Left lung (tissue), 10 donors: ENCODE measurements around the gene SSBP4. TPM values are rescaled to one million over a fixed set of nuclear protein-coding genes. Genes with fewer than 3 reads are reported as not detected.
A peak's percentile ranks its signal among the peaks of the same experiment; 100 is the strongest.

ENCODE experiments used
- ATAC-seq: fragments of 200-7000 bp; cut with Tn5 transposase; one replicate; pipeline ENCODE4 v1.9.1; 2020; ENCODE audit warnings: moderate library complexity
- DNase-seq, 4 donors: peaks; one replicate each; pipeline ENCODE4 v3.0.0-alpha.2; 2013 to 2020
- H3K27ac ChIP-seq, 2 donors: fragments of 200-600 bp; sonication (generic) in 1 of 2; one replicate each; pipeline versions ENCODE4 v1.5.0 to v1.8.0; 2020 to 2021
- H3K27me3 ChIP-seq, 2 donors: fragments of 200-600 bp; sonication (generic) in 1 of 2; one replicate each; pipeline versions ENCODE4 v1.5.0 to v1.8.0; 2020 to 2021
- H3K36me3 ChIP-seq, 2 donors: fragments of 200-600 bp; sonication (generic) in 1 of 2; one replicate each; pipeline versions ENCODE4 v1.5.0 to v1.8.0; 2020 to 2021
- H3K4me1 ChIP-seq, 2 donors: fragments of 200-600 bp; one replicate each; pipeline ENCODE4 v1.8.0; 2021
- H3K4me3 ChIP-seq, 2 donors: fragments of 200-600 bp; sonication (generic) in 1 of 2; one replicate each; pipeline versions ENCODE4 v1.5.0 to v1.8.0; 2020 to 2021; ENCODE audit warnings: mild to moderate bottlenecking in 1 of 2
- H3K9me3 ChIP-seq, 2 donors: fragments of 200-600 bp; sonication (generic) in 1 of 2; one replicate each; pipeline versions ENCODE4 v1.5.0 to v1.8.0; 2020 to 2021
- intact Hi-C, 2 donors: fragments of 100-400 bp; cut with DNase I; formaldehyde crosslinking; loops; one replicate each; pipeline versions ENCODE4 v1.11.2 to v1.14.2; 2022
- polyA plus RNA-seq, 6 donors: library from polyadenylated mRNA; unstranded; fragments of 120-200 nt; gene quantifications; one replicate each; pipeline ENCODE4 v1.2.1, GENCODE V29; 2013; ENCODE audit not compliant: insufficient read length in 6 of 6
- total RNA-seq, 2 donors: library from RNA; stranded (reverse); fragmentation: NEBNext Ultra II Directional; extraction: Animal tissue kit (Norgen Biotek cat#: 25700); gene quantifications; one replicate each; pipeline ENCODE4 v1.2.1, GENCODE V29; 2021
- TF ChIP-seq, protein P1 (sequence below), 2 donors: fragments of 200-600 bp; sonication (generic) in 1 of 2; IDR thresholded peaks; one replicate each; pipeline versions ENCODE4 v1.5.0 to v1.8.0; 2021; ENCODE audit warnings: antibody characterized with exemption in 2 of 2
- donor health status: DM: no; HTN: yes; CAD: no.
- donor health status: DM: no; HTN: no; CAD: no.

SSBP4 gene
- total and polyA plus RNA-seq, 8 donors = 49.8 to 99.8 (median 74.5) TPM

DNA sequence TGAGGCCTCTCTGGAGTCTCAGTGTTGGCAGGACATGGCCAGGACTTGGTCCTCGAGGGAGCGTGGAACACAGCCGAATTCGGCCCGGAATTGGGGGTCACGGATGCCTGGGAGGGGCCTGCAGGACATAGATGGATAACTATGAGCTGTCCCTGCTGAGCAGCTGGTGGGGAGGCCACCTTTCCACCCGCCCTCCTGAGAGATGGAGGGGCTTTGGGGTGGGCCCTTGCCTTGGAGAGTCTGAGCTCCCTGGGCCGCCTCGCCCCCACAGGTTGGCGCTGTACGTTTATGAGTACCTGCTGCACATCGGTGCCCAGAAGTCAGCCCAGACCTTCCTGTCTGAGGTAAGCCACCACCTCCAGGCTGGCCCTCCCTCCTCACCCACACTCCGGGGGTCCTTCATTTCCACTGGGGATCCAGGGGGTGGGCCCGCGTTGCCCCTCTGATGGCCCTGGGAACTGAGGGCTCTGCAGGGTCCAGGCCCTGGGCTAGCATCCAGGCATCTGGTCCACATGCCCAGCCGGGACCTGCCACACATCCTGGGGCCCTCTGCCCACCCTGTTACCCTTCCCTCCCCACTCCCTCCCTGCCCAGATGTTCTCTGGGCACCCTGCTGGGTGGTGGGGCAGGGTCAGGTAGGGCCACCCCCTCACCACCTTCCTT is 8.0 kb downstream of the SSBP4 start:
- DNase-seq (peak in 1 of 4 donors; percentile 61), ATAC-seq (no peak)
- Histone ChIP-seq H3K27me3 (peaks cover 0 to 14% of the 10 kb centered on the region in 2 donors), H3K9me3 (no peaks in the 10 kb centered on the region), H3K36me3 (peaks cover 0 to 9% of the 10 kb centered on the region in 2 donors), H3K4me1 (peaks cover 8 to 45% of the 10 kb centered on the region in 2 donors), H3K27ac (no peak overlapping the region), H3K4me3 (no peak overlapping the region)
- TF ChIP-seq, protein P1, sequence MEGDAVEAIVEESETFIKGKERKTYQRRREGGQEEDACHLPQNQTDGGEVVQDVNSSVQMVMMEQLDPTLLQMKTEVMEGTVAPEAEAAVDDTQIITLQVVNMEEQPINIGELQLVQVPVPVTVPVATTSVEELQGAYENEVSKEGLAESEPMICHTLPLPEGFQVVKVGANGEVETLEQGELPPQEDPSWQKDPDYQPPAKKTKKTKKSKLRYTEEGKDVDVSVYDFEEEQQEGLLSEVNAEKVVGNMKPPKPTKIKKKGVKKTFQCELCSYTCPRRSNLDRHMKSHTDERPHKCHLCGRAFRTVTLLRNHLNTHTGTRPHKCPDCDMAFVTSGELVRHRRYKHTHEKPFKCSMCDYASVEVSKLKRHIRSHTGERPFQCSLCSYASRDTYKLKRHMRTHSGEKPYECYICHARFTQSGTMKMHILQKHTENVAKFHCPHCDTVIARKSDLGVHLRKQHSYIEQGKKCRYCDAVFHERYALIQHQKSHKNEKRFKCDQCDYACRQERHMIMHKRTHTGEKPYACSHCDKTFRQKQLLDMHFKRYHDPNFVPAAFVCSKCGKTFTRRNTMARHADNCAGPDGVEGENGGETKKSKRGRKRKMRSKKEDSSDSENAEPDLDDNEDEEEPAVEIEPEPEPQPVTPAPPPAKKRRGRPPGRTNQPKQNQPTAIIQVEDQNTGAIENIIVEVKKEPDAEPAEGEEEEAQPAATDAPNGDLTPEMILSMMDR (IDR thresholded peaks at IDR 0.05) = no peak
- intact Hi-C loops = no loop called here

DNA sequence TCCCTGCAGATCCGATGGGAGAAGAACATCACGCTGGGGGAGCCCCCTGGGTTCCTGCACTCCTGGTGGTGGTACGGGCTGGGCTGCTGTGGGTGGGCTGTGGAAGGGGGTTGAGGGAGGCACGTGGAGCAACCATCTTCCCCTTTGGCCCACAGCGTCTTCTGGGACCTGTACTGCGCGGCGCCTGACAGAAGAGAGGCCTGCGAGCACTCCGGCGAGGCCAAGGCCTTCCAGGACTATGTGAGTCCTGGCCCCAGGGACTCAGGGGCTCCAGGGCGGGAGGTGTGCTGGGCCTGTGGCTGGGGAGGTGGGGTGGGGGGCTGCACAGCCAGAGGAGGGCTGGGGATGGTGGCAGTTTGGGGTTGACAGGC is 8.5 kb downstream of the SSBP4 start:
- TF ChIP-seq, protein P1 (IDR thresholded peaks at IDR 0.05) = no peak
- Histone ChIP-seq H3K27me3 (peaks cover 0 to 16% of the 10 kb centered on the region in 2 donors), H3K36me3 (peaks cover 0 to 9% of the 10 kb centered on the region in 2 donors), H3K4me3 (no peak overlapping the region), H3K27ac (no peak overlapping the region), H3K4me1 (peaks cover 10 to 45% of the 10 kb centered on the region in 2 donors), H3K9me3 (no peaks in the 10 kb centered on the region)
- ATAC-seq = no peak
- intact Hi-C loops = no loop called here
- no peak for DNase-seq

DNA sequence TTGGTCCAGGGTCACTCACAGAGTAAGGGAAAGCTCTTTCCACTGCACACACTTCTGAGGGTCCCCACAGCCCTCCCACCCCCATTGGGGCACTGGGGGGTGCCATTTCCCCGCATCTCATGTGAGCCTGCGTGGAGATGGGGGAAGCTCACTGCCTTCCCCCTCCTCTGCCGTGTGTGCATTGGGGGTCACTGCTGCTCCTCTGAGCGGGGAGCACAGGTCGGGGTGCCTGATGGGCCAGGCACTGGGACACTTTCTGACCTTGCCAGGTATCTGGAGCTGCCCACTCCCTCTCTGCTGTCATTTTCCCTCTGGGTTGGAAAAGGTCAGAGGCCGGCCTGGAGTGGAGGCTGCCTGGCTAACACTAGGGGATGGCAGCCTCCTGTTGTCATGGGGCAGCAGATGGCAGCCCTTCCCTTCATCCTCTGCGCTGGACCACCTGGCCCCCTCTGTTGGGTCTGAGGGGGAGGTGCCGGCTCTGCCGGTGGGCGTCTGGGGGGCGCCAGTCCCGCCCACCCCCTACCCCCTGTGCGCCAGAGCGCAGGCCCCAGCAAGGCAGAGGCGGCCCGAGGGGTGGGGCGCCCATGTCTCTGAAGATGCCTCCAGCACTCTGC is 9.1 kb downstream of the SSBP4 start:
- Histone ChIP-seq H3K4me3 (no peak overlapping the region), H3K27me3 (peaks cover 0 to 21% of the 10 kb centered on the region in 2 donors), H3K9me3 (no peaks in the 10 kb centered on the region), H3K4me1 (peaks cover 15 to 46% of the 10 kb centered on the region in 2 donors), H3K27ac (peak overlapping the region; percentile 48 to 70), H3K36me3 (peaks cover 0 to 9% of the 10 kb centered on the region in 2 donors)
- DNase-seq (no peak), ATAC-seq (no peak)
- TF ChIP-seq, protein P1 (IDR thresholded peaks at IDR 0.05) = no peak
- intact Hi-C loops = no loop called here

DNA sequence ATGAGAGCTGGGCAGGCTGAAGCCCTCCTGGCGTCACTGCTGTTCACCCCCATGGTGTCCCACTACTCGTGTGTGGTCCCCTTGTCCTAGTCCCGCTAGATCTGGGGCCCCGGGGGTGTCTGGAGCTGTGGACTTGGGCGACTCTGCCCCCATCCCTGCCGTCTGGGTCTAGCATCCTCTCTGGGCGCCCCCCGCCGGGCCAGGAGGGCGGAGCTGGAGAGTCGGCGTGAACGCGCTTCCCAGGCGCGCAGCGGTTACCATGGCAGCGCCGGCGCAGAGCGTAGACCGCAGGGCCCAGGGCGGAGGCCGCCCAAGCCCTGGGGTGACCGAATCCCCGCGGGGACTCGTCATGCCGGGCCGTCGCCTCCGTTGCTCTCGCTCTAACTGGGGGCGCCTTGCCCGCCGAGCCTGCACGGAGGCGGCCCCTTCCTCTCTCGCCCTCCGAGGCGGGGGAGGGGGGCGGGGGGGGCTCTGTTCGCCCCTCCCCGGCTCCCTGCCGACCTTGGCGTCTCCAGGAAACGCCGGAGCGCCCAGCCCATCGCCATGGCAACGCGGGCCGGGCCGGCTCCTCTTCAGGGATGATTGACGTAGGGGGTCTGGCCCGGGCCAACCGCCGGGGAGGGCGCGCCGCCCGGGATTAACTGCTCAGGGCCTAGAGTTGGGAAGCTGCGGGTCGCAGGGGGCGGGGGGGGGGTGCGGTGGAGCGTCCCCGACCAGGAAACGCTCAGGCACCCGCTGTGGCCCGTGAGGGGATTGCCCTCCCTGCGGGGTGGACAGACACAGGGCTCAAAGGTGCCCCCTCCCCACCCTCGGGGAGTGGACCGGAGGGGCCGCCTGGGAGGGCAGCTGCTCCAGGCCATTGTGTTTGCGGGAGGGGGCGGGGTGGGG is 9.8 kb downstream of the SSBP4 start:
- DNase-seq = peak; percentile 74 to 93 (median 85)
- intact Hi-C loops = no loop called here
- peak overlapping the region; percentile 22 to 37 for H3K4me3 ChIP-seq
- peaks cover 0 to 29% of the 10 kb centered on the region in 2 donors for H3K27me3 ChIP-seq
- H3K36me3 ChIP-seq = peaks cover 0 to 9% of the 10 kb centered on the region in 2 donors
- ATAC-seq = peak; percentile 64
- H3K27ac ChIP-seq = peak overlapping the region; percentile 48 to 70
- no peaks in the 10 kb centered on the region for H3K9me3 ChIP-seq
- TF ChIP-seq, protein P1 (IDR thresholded peaks at IDR 0.05) = no peak
- H3K4me1 ChIP-seq = peaks cover 15 to 45% of the 10 kb centered on the region in 2 donors
